Endothelial cell of umbilical vein (primary cell): ENCODE data around the gene NHERF2. TPM values are rescaled to one million over a fixed set of nuclear protein-coding genes. Genes with fewer than 3 reads are reported as not detected.

ENCODE experiments used
- BruUV-seq: library from RNA; stranded (reverse); fragments of 400-500 nt; replicated peaks from 2 replicates; lab custom pipeline; 2021; lab: Mats Ljungman, UMichigan
- CTCF ChIA-PET: fragments of 300-600, 350-600 bp; sonication (Branson Sonifier 250); formaldehyde crosslinking; loops from one replicate; lab custom pipeline; 2021; ENCODE audit warnings: antibody characterized with exemption, inconsistent platforms; lab: Charles Lee
- POLR2A ChIA-PET: fragments of 300-600, 350-600 bp; sonication (Branson Sonifier 250); formaldehyde crosslinking; loops from one replicate; lab custom pipeline; 2021; ENCODE audit warnings: antibody characterized with exemption, inconsistent platforms; lab: Charles Lee
- DNase-seq: peaks from one replicate; pipeline ENCODE4 v3.0.0-alpha.2; 2011; ENCODE audit warnings: low read depth, low spot score
- FAIRE-seq: peaks from 2 replicates; lab custom pipeline; 2011; peaks lifted over from hg19 to GRCh38; lab: Jason Lieb, UNC
- H2AFZ ChIP-seq: 2 replicates; pipeline ENCODE4 v1.6.0; 2012; ENCODE audit warnings: low read depth, low read length, control low read depth, inconsistent platforms
- H3K27ac ChIP-seq: 2 replicates; pipeline ENCODE4 v1.5.1; 2011; ENCODE audit warnings: low read depth, mild to moderate bottlenecking, control low read depth, low read length, moderate library complexity; ENCODE audit not compliant: insufficient read depth
- H3K27me3 ChIP-seq, 2 experiments: 2 replicates each; pipeline versions ENCODE4 v1.6.0 to v1.6.1; 2011; ENCODE audit warnings: low read length in 2 of 2, mixed read lengths in 1 of 2; ENCODE audit not compliant: control insufficient read depth in 2 of 2, insufficient read depth in 2 of 2
- H3K36me3 ChIP-seq, 2 experiments: 2 replicates in 1 of 2; 3 replicates in 1 of 2; pipeline ENCODE4 v1.5.1; 2011; ENCODE audit warnings: low read length in 2 of 2, mild to moderate bottlenecking in 1 of 2, moderate library complexity in 1 of 2; ENCODE audit not compliant: control insufficient read depth in 2 of 2, insufficient read depth in 2 of 2; ENCODE audit errors: extremely low read depth in 1 of 2
- H3K4me1 ChIP-seq: 3 replicates; pipeline ENCODE4 v1.5.1; 2011; ENCODE audit warnings: mild to moderate bottlenecking, low read length; ENCODE audit not compliant: control insufficient read depth, insufficient read depth; ENCODE audit errors: extremely low read depth
- H3K4me2 ChIP-seq: 2 replicates; pipeline ENCODE4 v1.6.1; 2011; ENCODE audit warnings: low read length, control low read depth, mixed read lengths; ENCODE audit not compliant: insufficient read depth
- H3K4me3 ChIP-seq, 3 experiments: fragments of 200-600 bp in 1 of 3; sonication (generic), shearing (Covaris generic) in 1 of 3; replicated peaks in 1 of 3; 2 replicates each; pipeline ENCODE4 v1.5.1; 2011 to 2016; ENCODE audit warnings: control low read depth in 3 of 3, low read length in 3 of 3, mild to moderate bottlenecking in 2 of 3, inconsistent platforms in 1 of 3, low read depth in 1 of 3, moderate library complexity in 1 of 3; ENCODE audit not compliant: insufficient read depth in 1 of 3
- H3K79me2 ChIP-seq: 2 replicates; pipeline ENCODE4 v1.6.0; 2012; ENCODE audit warnings: low read length, inconsistent platforms; ENCODE audit not compliant: control insufficient read depth, insufficient read depth
- H3K9ac ChIP-seq: replicated peaks from 2 replicates; pipeline ENCODE3; 2011; ENCODE audit warnings: low read length, control low read depth; ENCODE audit not compliant: insufficient read depth; ENCODE audit errors: extremely low read depth
- H3K9me1 ChIP-seq: replicated peaks from 3 replicates; pipeline ENCODE4 v1.6.0; 2011; ENCODE audit warnings: mild to moderate bottlenecking, low read length; ENCODE audit not compliant: control insufficient read depth, insufficient read depth; ENCODE audit errors: extremely low read depth
- H3K9me3 ChIP-seq: replicated peaks from 2 replicates; pipeline ENCODE4 v1.5.1; 2012; ENCODE audit warnings: low read length, inconsistent platforms; ENCODE audit not compliant: control insufficient read depth, insufficient read depth
- H4K20me1 ChIP-seq: replicated peaks from 2 replicates; pipeline ENCODE3; 2011; ENCODE audit warnings: mild to moderate bottlenecking, low read length; ENCODE audit not compliant: control insufficient read depth, insufficient read depth; ENCODE audit errors: extremely low read depth
- CTCF ChIP-seq, 2 donors: IDR thresholded peaks; 1 replicate in 1 of 2; 2 replicates in 1 of 2; pipeline ENCODE4 v1.5.1; 2011; ENCODE audit warnings: low read length in 2 of 2, mild to moderate bottlenecking in 2 of 2, moderate library complexity in 2 of 2, control low read depth in 1 of 2, inconsistent platforms in 1 of 2, low read depth in 1 of 2; ENCODE audit not compliant: insufficient read depth in 1 of 2; ENCODE audit errors: extremely low read depth in 1 of 2
- EZH2 ChIP-seq: IDR thresholded peaks from 2 replicates; pipeline ENCODE4 v1.6.1; 2012; ENCODE audit warnings: borderline replicate concordance, low read depth, mild to moderate bottlenecking, moderate library complexity, low read length, inconsistent platforms; ENCODE audit not compliant: severe bottlenecking
- FOS ChIP-seq: IDR thresholded peaks from 2 replicates; pipeline ENCODE4 v1.6.1; 2011; ENCODE audit warnings: mild to moderate bottlenecking, low read length, moderate library complexity, borderline replicate concordance; ENCODE audit not compliant: insufficient read depth
- GATA2 ChIP-seq: IDR thresholded peaks from 2 replicates; pipeline ENCODE4 v1.7.0; 2011; ENCODE audit warnings: low read depth, mild to moderate bottlenecking, moderate library complexity, mixed read lengths, low read length; ENCODE audit not compliant: insufficient read length, insufficient read depth
- JUN ChIP-seq: IDR thresholded peaks from 2 replicates; pipeline ENCODE4 v1.6.1; 2011; ENCODE audit warnings: borderline replicate concordance, low read depth; ENCODE audit not compliant: insufficient read length, insufficient read depth
- MAX ChIP-seq: IDR thresholded peaks from 2 replicates; pipeline ENCODE4 v1.6.1; 2011; ENCODE audit not compliant: insufficient read depth, insufficient read length
- MYC ChIP-seq: IDR thresholded peaks from one replicate; pipeline ENCODE4 v1.6.1; 2011; ENCODE audit warnings: mild to moderate bottlenecking, low read depth, low read length
- POLR2A ChIP-seq: IDR thresholded peaks from 2 replicates; pipeline ENCODE4 v1.6.1; 2012; ENCODE audit warnings: low read depth, mild to moderate bottlenecking, control low read depth, low read length
- POLR2AphosphoS5 ChIP-seq: IDR thresholded peaks from 2 replicates; pipeline ENCODE4 v1.6.1; 2012; ENCODE audit warnings: low read depth, mild to moderate bottlenecking, control low read depth, low read length, moderate library complexity; ENCODE audit not compliant: insufficient read depth
- dilution Hi-C: fragments of 300-500 bp; cut with MboI; formaldehyde crosslinking; loops from one replicate; pipeline ENCODE4 v1.15.0; 2019; ENCODE audit warnings: low sequenced_read_pairs; ENCODE audit not compliant: extremely low pct_ligation_motif_present
- intact Hi-C: fragments of 100-400 bp; cut with micrococcal nuclease; formaldehyde crosslinking; loops from one replicate; pipeline ENCODE4 v1.10.0; 2022
- polyA plus RNA-seq, 4 experiments: library from polyadenylated mRNA; depleted of rRNA in 3 of 4; stranded (reverse) in 3 of 4; unstranded in 1 of 4; fragments of >200 nt; gene quantifications; 2 replicates each; pipeline versions ENCODE4 v1.2.1 to v1.2.3, GENCODE V29; 2011 to 2012; ENCODE audit warnings: missing spikeins in 1 of 4
- total RNA-seq: library from RNA; stranded (reverse); gene quantifications from 2 replicates; pipeline ENCODE4 v1.2.3, GENCODE V29; 2021

Gene NHERF2
- total and polyA plus RNA-seq, 2 donors (not counting 3 experiments of a cell fraction or from before 2014, with no cell fraction given) = 65.2 to 71.2 TPM

GRCh38 chr16:1993731-1994131 lies 33.0 kb upstream of the NHERF2 start:
- no TSS peak for BruUV-seq
- intact Hi-C loops = no loop called here
- Histone ChIP-seq H4K20me1 (no peaks in the 10 kb centered on the region), H3K79me2 (no peaks in the 10 kb centered on the region), H3K27ac (no peak overlapping the region), H3K36me3 (peaks cover 0 to 10% of the 10 kb centered on the region in 2 experiments), H3K9me3 (no peaks in the 10 kb centered on the region), H3K4me3 (no peak overlapping the region), H3K4me1 (peaks cover 7% of the 10 kb centered on the region), H3K4me2 (no peak overlapping the region), H3K9me1 (no peaks in the 10 kb centered on the region), H3K9ac (no peak overlapping the region), H2AFZ (no peak overlapping the region), H3K27me3 (peaks cover 22 to 24% of the 10 kb centered on the region in 2 experiments)
- TF ChIP-seq MAX (no peak), EZH2 (no peak)
- POLR2A ChIA-PET = no interaction called here
- DNase-seq (no peak), FAIRE-seq (no peak)
- CTCF ChIA-PET = interaction anchor here (3.9 kb wide), 1 partner anchor 9 kb away, joined by 23 read pairs; no protein-coding TSS in a partner anchor
- dilution Hi-C loops = no loop called here

GRCh38 chr16:1997494-1998359 lies 29.0 kb upstream of the NHERF2 start:
- H3K4me2 ChIP-seq = no peak overlapping the region
- POLR2A ChIA-PET = no interaction called here
- H4K20me1 ChIP-seq = no peaks in the 10 kb centered on the region
- no peak overlapping the region for H3K9ac ChIP-seq
- H3K79me2 ChIP-seq = peaks cover 4% of the 10 kb centered on the region
- no TSS peak for BruUV-seq
- CTCF ChIA-PET = interaction anchor here (0.5 to 1.1 kb wide), 3 partner anchors 19 to 155 kb away, joined by 3 to 4 read pairs (median 3); no protein-coding TSS in a partner anchor
- intact Hi-C loops (no loop called here), dilution Hi-C loops (no loop called here)
- FAIRE-seq = no peak
- H2AFZ ChIP-seq = no peak overlapping the region
- no peak overlapping the region for H3K27ac ChIP-seq
- no peaks in the 10 kb centered on the region for H3K4me1 ChIP-seq
- no peak for TF ChIP-seq POLR2A
- TF ChIP-seq EZH2 = no peak
- TF ChIP-seq CTCF (IDR thresholded peaks at IDR 0.05; ENCODE audit: extremely low read depth in 1 of 2, insufficient read depth in 1 of 2, low read depth in 1 of 2, low read length in 2 of 2) = no peak
- no peak for TF ChIP-seq FOS
- TF ChIP-seq GATA2 = no peak
- no peak for TF ChIP-seq MYC
- no peak for TF ChIP-seq JUN
- TF ChIP-seq MAX = no peak
- TF ChIP-seq POLR2AphosphoS5 = no peak
- H3K36me3 ChIP-seq = peaks cover 0 to 47% of the 10 kb centered on the region in 2 experiments
- DNase-seq = no peak
- no peaks in the 10 kb centered on the region for H3K27me3 ChIP-seq
- H3K9me1 ChIP-seq = no peaks in the 10 kb centered on the region
- H3K4me3 ChIP-seq = no peak overlapping the region
- no peaks in the 10 kb centered on the region for H3K9me3 ChIP-seq
